Heart right ventricle (tissue), 16 donors: ENCODE data around the gene RAD51B. TPM values are rescaled to one million over a fixed set of nuclear protein-coding genes. Genes with fewer than 3 reads are reported as not detected.

ENCODE experiments used
- ATAC-seq, 8 donors: fragments of 200-7000 bp; cut with Tn5 transposase; one replicate each; pipeline ENCODE4 v1.9.1; 2020; ENCODE audit warnings: mild to moderate bottlenecking in 8 of 8, moderate library complexity in 8 of 8, moderate number of reproducible peaks in 1 of 8
- DNase-seq, 2 donors: peaks; one replicate each; pipeline ENCODE4 v3.0.0-alpha.2; 2020
- H3K27ac ChIP-seq, 10 donors: fragments of 200-600 bp; sonication (generic) in 2 of 10; one replicate each; pipeline versions ENCODE4 v1.5.0 to v1.8.0; 2020 to 2022; ENCODE audit warnings: mild to moderate bottlenecking in 3 of 10
- H3K27me3 ChIP-seq, 7 donors: fragments of 200-600 bp; one replicate each; pipeline ENCODE4 v1.8.0; 2021 to 2022; ENCODE audit warnings: mild to moderate bottlenecking in 2 of 7
- H3K36me3 ChIP-seq, 9 donors: fragments of 200-600 bp; sonication (generic) in 1 of 9; one replicate each; pipeline versions ENCODE4 v1.5.0 to v1.8.0; 2020 to 2022; ENCODE audit warnings: mild to moderate bottlenecking in 2 of 9
- H3K4me1 ChIP-seq, 9 donors: fragments of 200-600 bp; sonication (generic) in 1 of 9; one replicate each; pipeline versions ENCODE4 v1.5.0 to v1.8.0; 2020 to 2022; ENCODE audit warnings: mild to moderate bottlenecking in 4 of 9
- H3K4me3 ChIP-seq, 10 donors: fragments of 200-600 bp; sonication (generic) in 2 of 10; one replicate each; pipeline versions ENCODE4 v1.5.0 to v1.8.0; 2020 to 2022; ENCODE audit warnings: mild to moderate bottlenecking in 7 of 10, moderate library complexity in 2 of 10
- H3K9me3 ChIP-seq, 11 donors: fragments of 200-600 bp in 10 of 11; sonication (generic) in 2 of 11; one replicate each; pipeline versions ENCODE4 v1.5.0 to v1.8.0; 2013 to 2022; ENCODE audit warnings: mild to moderate bottlenecking in 2 of 11, control low read depth in 1 of 11, moderate library complexity in 1 of 11
- WGBS, 2 donors: extraction: QIAGEN DNeasy Blood & Tissue Kit; methylation state at CpG; one replicate each; pipeline ENCODE4 v1.1.7; 2013; ENCODE audit warnings: inconsistent platforms in 1 of 2; 5-methylcytosine and 5-hydroxymethylcytosine counted together
- intact Hi-C, 10 donors: fragments of 100-400 bp; cut with DNase I; formaldehyde crosslinking; loops; one replicate each; pipeline versions ENCODE4 v1.11.1 to v1.14.2; 2022
- polyA plus RNA-seq, 2 donors: library from polyadenylated mRNA; stranded (reverse); fragments of 200-250 nt; gene quantifications; one replicate each; pipeline ENCODE4 v1.2.3, GENCODE V29; 2013
- total RNA-seq, 10 donors: library from RNA; stranded (reverse); fragmentation: NEBNext Ultra II Directional in 3 of 10; extraction: Animal tissue kit (Norgen Biotek cat#: 25700) in 3 of 10; gene quantifications; one replicate each; pipeline versions ENCODE4 v1.2.1 to v1.2.4, GENCODE V29; 2021 to 2023
- TF ChIP-seq, protein P1 (sequence below), 9 donors: fragments of 200-600 bp; sonication (generic) in 2 of 9; IDR thresholded peaks; one replicate each; pipeline versions ENCODE4 v1.5.0 to v1.8.0; 2021 to 2022; ENCODE audit warnings: antibody characterized with exemption in 9 of 9, mild to moderate bottlenecking in 5 of 9, moderate library complexity in 1 of 9
- donor health status: Arrhythmogenic right ventricular cardiomyopathy.
- donor health status: ischemic (EF 13 %, LVEDD 7.1; RV severe dilation, severe dysfunction).
- donor health status: healthy with polysubstance abuse.
- donor health status: DM: no; HTN: yes; CAD: no.
- donor health status: DM: no; HTN: no; CAD: no.
- donor health status: ischemic (EF 25% LVEDD 6.9; RV normal size, moderate dysfunction).
- donor health status: ischemic (EF 25% LVEDD 5.7; RV mildly dilated, moderate dysfunction).
- donor health status: healthy.
- donor health status: DM: yes; HTN: yes; CAD: no.
- donor health status: Ischemic cardiomyopathy.
- donor health status: ischemic (EF 35%, LVEDD 5.7; RV mildly dilated, moderate dysfunction).
- donor health status: nonischemic (EF 11% LVEDD 7.7; RV severe dilation, severe dysfunction).
- donor health status: DM: yes; HTN: yes; CAD: no.
- donor health status: PGD.
- donor health status: ischemic (EF 29% LVEDD 5.4; RV normal size, mild dysfunction).
- donor health status: nonischemic (EF 23%, LVEDD 6.1; RV moderate dilation, normal function).

RAD51B gene
- total and polyA plus RNA-seq, 12 donors = 0.88 to 8.6 (median 3.5) TPM

DNA sequence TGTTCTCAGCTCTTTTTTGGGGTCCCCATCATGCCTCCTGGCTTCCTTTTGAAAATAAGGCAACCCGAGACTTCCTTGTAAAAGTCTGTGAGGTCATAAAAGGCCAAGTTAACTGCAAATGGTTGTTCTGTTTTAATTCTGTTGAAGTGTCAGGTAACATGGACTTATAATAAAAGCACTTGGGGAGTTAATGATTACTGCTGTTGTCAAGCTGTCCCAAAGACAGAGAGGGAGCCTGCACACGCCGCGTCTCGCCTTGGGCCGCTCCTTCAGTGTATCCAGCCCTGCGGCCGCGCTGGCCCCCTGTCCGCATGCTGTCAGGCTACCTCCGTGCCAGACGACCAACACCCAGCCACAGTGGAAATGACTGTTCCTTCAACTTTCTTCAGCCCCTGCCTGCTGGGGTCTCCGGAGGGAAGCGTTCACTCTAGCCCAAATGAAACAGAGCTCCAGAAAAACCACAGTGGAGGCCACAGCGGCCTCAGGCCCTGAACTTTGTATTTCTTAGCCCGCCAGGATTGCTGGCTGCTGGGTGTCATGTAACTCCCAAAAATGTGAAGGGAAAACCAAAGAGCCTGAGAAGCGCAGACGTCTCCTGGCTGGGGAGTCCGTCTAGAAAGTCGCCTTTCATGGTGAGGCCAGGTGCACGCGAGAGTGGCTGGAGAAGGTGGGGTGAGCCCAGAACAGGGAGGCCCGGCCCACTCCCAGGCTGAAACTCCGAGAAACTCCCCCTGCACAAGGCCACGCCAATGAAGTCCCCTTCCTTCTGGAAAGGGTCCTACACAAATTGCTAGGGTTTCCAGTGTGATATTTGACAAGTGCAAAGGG, 784.2 kb downstream of the RAD51B start:
- peaks cover 0 to 10% (median 0%) of the 10 kb centered on the region in 11 donors for H3K9me3 ChIP-seq
- intact Hi-C loops = no loop called here
- 93% methylated on average over 25 of the region's 25 CpGs for WGBS, 2 donors
- DNase-seq = no peak
- TF ChIP-seq, protein P1, sequence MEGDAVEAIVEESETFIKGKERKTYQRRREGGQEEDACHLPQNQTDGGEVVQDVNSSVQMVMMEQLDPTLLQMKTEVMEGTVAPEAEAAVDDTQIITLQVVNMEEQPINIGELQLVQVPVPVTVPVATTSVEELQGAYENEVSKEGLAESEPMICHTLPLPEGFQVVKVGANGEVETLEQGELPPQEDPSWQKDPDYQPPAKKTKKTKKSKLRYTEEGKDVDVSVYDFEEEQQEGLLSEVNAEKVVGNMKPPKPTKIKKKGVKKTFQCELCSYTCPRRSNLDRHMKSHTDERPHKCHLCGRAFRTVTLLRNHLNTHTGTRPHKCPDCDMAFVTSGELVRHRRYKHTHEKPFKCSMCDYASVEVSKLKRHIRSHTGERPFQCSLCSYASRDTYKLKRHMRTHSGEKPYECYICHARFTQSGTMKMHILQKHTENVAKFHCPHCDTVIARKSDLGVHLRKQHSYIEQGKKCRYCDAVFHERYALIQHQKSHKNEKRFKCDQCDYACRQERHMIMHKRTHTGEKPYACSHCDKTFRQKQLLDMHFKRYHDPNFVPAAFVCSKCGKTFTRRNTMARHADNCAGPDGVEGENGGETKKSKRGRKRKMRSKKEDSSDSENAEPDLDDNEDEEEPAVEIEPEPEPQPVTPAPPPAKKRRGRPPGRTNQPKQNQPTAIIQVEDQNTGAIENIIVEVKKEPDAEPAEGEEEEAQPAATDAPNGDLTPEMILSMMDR (IDR thresholded peaks at IDR 0.05) = no peak
- no peaks in the 10 kb centered on the region for H3K27me3 ChIP-seq
- no peak for ATAC-seq
- no peak overlapping the region for H3K4me3 ChIP-seq
- no peaks in the 10 kb centered on the region for H3K36me3 ChIP-seq
- H3K4me1 ChIP-seq = peaks cover 8 to 55% (median 41%) of the 10 kb centered on the region in 9 donors
- H3K27ac ChIP-seq = no peak overlapping the region

DNA sequence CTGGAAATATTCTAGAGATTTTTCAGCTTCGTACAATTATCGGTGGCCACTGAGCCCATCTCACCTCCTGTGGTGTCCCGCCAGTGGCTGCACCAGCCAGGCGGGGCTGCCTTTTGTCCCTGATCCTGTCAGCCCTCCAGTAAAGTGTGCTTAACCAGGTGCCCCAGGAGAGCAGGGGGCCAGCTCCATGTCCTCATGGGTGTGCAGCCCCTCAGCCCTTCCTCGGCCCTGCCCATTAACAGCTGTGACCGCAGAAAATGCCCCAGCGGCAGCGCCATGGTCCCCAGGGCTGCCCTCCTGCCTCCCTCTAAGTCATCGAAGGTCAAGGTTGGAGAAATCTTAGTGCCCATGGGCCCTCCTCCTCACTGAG, 784.8 kb downstream of the RAD51B start:
- TF ChIP-seq, protein P1 (IDR thresholded peaks at IDR 0.05) = no peak
- H3K4me3 ChIP-seq = no peak overlapping the region
- no peaks in the 10 kb centered on the region for H3K27me3 ChIP-seq
- DNase-seq = no peak
- H3K9me3 ChIP-seq = peaks cover 0 to 10% (median 0%) of the 10 kb centered on the region in 11 donors
- WGBS, 2 donors = 99% methylated on average over 9 of the region's 9 CpGs
- H3K27ac ChIP-seq = no peak overlapping the region
- intact Hi-C loops = no loop called here
- H3K4me1 ChIP-seq = peaks cover 8 to 52% (median 40%) of the 10 kb centered on the region in 9 donors
- ATAC-seq = no peak
- no peaks in the 10 kb centered on the region for H3K36me3 ChIP-seq

DNA sequence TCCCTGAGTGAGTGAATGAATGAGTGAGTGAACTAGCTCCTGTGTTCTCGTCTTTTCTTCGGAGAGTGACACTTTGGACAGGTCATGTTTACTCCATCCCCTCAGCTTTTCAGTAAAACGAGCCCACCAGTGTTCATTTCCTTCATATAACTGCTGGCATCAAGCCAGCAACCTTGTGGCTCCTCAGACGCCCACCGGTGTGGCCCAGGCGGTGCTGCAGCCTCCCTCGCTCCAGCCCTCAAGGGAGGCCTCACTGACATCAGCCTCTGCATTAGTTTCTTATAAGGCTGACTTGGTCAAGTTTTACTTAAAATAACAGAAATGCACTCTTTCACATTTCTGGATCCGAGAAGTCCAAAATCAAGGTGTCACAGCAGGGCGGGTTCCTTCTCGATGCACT, 785.2 kb downstream of the RAD51B start:
- peaks cover 8 to 48% (median 35%) of the 10 kb centered on the region in 9 donors for H3K4me1 ChIP-seq
- H3K4me3 ChIP-seq = no peak overlapping the region
- no peak overlapping the region for H3K27ac ChIP-seq
- 88 to 95% methylated on average over 10 of the region's 10 CpGs for WGBS, 2 donors
- H3K27me3 ChIP-seq = no peaks in the 10 kb centered on the region
- DNase-seq (no peak), ATAC-seq (no peak)
- intact Hi-C loops = no loop called here
- TF ChIP-seq, protein P1 (IDR thresholded peaks at IDR 0.05) = no peak
- no peaks in the 10 kb centered on the region for H3K36me3 ChIP-seq
- H3K9me3 ChIP-seq = peaks cover 0 to 10% (median 0%) of the 10 kb centered on the region in 11 donors

DNA sequence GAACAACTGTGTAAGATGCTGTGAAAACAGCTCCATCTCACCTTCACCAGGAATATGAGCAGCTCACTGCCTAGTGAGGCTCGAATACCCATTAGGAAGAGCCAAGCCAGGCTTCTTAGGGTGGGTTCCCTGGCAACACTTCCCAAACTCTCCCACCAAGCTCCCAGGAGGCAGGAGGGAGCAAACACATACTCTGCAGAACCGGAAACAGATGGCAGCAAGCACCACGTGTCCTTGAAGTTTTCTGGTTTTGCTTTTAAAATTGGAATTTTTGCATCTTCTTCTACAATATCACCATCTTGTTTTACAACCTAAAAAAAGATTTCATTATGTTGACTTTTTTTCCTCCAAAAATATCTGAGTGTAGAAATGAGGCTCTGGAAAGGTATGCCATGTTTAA, 786.6 kb downstream of the RAD51B start:
- Histone ChIP-seq H3K4me3 (no peak overlapping the region), H3K27me3 (no peaks in the 10 kb centered on the region), H3K27ac (peak overlapping the region in 2 of 10 donors; percentile 72 to 82), H3K9me3 (peaks cover 0 to 10% (median 0%) of the 10 kb centered on the region in 11 donors), H3K36me3 (no peaks in the 10 kb centered on the region), H3K4me1 (peaks cover 8 to 41% (median 34%) of the 10 kb centered on the region in 9 donors)
- DNase-seq (no peak), ATAC-seq (no peak)
- TF ChIP-seq, protein P1 (IDR thresholded peaks at IDR 0.05) = no peak
- 58 to 67% methylated on average over 3 of the region's 3 CpGs for WGBS, 2 donors
- intact Hi-C loops = no loop called here
